ENCODE results near the gene ARVCF.

The ARVCF gene

GRCh38 chr22:20029550-20030225, 13.1 kb upstream of the ARVCF start:
- no peak for DNase-seq

DNA sequence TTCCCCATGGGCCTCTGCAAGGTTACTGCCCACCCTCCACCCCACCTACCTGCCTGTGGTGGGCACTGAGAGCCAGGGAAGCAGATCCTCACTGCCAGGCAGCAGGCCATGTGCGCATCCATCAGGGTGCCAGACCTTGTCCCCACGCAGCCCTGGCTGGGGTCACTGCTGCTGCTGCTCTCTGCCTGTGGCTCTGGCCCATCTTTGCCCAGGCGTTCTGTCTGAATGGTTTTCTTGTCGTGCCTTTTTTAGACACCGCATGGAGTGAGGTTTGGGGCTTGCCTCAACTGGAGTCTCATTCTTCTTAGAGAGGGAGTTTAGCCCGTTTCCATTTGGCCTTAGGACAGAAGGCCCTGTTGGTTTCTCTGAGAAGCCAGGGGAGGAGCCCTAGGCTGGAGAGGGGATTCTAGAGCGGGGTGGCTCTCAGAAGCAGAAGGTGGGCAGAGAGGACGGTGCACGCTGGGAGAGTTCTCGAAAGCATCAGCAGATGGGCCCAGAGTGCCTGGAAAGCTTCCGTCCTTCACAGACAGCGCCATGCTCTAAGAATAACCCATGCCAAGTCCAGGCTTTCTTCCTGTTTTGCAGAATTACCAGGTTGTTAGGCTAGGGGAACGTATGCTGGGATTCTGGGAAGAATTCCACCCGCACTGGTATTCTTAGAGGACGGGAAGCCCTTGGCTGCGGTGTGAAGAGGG, 12.4 kb upstream of the ARVCF start:
- no peak for DNase-seq

- peak; percentile 26 for DNase-seq
Measured at GRCh38 chr22:20027966-20028854, 11.6 kb upstream of the ARVCF start.

DNA sequence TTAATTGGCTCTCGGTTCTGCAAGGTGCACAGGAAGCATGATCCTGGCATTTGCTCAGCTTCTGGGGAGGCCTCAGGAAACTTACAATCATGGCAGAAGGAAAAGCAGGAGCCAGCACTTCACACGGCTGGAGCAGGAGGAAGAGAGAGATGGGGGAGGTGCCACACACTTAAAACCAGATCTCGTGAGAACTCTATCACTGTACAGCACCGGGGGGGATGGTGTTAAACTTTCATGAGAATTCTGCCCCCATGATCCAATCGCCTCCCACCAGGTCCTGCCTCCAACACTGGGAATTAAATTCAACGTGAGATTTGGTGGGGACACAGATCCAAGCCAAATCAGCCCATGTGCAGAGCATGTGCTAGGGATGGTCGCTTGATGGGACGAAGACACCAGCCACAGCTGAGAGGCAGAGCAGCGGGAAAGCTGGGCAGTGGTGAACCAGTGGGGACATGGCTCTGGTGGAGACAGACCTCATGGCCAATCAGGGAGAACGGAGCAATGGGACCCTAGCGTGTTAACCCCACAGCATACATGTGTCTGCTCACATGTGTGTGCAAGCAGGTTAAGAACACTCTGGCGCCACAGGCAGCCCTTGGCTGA, 10.5 kb upstream of the ARVCF start:
- no peak for DNase-seq

DNA sequence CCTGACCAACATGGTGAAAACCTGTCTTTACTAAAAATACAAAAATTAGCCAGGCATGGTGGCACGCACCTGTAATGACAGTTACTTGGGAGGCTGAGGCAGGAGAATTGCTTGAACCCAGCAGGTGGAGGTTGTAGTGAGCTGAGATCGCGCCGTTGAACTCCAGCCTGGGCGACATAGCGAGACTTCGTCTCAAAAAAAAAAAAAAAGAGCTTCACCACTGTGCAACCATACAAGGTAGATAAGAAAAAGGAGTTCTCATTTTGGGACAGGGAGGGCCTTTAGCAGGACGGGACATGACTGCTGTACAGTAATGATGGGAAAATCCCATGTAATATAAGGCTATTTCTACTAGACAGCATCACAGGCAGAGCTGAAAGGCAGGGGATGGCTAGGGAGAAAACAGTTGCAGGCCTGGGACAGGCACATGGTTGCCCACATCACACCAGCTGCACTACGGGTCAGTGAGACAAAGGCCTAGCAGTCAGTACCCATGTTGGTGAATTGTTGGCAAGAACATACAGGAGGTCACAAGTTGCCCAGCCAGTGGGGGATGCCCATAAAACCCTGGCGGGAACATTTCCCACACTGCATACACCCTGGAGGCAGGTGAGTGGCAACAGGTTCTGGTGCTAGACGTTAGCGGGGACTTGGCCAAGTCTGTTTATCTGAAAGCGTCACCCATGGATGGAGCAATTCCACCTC, 9.7 kb upstream of the ARVCF start:
- no peak for DNase-seq

GRCh38 chr22:20025401-20026203, 9.0 kb upstream of the ARVCF start:
- no peak for DNase-seq

GRCh38 chr22:20024650-20025397, 8.2 kb upstream of the ARVCF start:
- no peak for DNase-seq

GRCh38 chr22:20024225-20024624, 7.6 kb upstream of the ARVCF start:
- DNase-seq, result peak; percentile 74

DNA sequence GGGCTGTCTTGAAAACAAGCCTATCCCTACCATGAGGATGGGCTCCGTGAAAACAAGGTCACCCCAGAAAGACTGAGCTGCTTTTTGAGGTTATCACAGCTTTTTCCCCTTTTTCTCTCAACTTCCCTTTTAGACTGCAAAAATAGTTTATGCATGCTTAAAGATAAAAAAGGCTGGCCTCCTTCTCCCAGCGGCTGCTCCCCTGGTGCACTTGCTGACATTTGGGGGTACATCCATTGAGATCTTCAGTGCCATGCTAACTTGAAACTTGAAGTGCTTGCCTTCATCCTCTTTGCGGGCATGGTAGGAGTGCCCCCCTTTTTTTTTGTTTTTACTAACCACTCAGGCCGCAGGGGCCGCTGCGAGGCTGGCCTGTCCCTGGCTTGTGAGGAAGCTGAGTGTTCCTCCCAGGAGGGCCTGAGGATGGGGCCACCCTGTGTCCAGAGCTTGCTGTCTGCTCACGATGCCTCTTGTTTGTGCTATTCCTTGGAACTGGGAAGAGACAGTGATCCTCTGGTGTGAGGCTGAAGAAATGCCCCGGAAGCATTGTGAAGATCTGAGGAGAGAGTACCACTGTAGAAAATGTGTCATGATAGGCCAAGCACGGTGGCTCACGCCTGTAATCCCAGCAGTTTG, 6.5 kb upstream of the ARVCF start:
- DNase-seq, result no peak

DNA sequence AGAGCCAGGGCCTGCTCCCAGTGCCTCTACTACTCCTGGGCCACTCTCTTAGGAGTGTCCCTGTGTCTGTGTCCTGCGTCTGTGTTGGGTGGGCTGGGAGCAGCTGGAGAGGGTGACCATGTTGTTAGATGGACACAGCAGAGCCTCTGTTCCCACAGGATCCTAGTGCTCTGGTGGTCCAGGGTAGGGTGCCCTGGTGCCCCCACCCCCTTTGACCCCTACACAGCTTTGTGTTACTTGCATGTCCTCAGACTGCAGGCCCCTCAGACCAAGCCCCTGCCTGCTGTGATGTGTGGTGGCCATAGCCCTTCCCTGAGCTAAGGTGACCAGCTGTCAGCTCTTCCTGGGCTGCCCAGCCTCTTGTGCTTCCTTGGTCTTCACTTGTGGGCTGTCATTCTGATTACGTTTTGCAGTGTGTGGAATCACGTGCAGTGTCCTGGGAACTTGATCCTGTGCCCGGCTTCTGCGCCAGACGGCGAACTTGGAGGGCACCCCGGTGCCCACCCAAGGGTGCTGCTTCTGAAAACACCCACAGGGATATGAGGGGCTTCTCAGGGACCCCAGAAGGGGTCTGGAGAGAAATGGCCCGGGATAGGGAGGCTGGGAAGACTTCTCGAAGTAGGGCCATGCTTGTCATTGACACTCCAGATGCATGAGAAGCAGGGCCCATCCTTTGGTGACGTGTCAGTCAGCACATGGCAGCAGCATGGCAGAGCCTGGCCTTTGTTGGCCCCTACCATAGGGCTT, 5.8 kb upstream of the ARVCF start:
- DNase-seq, result no peak

DNA sequence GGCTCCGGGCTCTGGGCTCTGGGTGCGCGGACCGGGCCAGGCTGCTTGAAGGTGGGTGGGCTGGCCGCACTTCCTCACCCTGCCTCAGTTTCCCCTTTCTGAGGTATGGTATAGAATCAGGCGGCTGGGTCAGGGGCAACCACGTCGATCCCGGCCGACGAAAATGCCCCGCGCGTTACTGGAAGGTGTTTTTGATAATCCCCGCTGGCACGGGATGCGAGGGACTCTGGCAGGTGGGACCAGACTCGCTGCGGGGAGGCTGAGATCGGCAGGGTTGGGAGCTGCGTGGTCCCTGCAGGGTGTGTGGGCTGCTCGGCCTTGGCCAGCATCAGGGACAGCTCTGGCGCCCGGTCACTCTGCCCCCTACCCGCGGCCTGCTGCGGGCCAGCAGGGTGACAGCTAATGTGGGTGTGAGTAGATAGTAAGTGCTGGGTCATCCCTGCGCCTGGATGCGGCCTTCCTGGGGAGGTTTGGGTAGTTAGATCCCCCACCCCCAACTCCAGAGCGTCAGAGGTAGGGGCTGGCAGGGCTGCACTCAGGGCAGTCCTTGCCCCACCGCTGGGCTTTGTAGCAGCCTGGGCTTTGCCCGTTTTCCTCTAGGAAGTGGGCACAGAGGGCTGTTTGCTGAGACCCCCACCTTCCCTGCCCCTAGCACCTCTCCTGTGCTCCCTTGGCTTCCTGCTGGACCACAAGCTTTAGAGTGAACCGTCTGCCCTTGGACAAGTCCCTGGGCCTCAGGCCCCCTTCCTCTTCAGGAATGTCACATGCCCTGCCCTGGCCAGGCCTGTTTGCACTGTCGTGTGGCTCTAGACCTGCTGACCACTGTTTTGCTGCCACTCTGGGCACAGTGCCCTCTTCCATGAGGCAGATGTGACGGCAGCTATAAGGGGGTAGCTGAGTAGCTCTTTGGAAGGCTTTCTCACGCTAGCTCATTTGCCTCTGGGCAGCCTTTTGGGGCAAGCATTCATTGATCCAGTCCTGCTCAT, 4.9 kb upstream of the ARVCF start:
- peak; percentile 42 for DNase-seq

- DNase-seq, result peak; percentile 91
Measured at GRCh38 chr22:20020533-20021195, 4.0 kb upstream of the ARVCF start, which contains the start of gene TANGO2. Gene TANGO2 (plus strand): TSS chr22:20021110. CDS start chr22:20036799, 15,689 bp downstream.

DNA sequence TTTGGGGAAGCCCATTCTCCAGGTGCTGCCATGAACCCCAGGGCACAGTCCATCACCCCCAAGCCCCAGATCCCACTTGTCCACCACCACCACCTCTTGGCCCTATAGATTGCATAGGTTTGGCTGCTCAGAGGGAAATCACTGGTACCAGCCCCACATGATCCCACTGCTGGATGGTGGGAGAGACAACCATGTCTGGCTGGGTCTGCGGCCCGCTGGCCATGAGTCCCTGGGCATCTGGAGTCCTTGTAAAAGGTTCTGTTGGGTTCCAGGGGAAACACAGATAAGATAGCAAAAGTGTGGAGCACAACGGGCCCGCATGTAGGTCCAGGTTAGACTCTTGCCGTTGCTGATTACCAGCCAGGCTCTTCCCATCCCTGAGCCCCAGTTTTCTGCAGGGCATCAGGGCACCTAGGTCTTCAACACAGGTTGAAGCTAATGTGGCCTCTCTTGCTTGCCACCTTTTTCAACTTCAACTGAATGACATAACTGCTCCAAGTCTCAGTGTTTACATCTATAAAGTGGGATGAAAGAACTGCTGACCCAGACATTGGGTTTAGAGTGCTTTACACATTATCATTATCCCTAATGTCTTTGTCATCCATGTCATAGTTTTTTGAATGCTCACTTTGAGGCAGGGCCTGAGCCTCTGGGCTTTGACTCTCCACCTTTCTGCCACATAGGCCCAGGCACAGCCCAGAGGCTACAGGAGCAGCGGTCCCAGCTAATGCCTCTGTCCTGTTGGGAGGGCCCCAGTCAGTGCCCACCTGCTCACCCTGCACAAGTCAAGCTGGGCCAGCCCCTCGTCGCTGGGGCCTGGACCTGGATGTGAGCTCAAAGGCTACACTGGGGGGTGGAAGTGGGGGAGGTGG, 3.3 kb upstream of the ARVCF start:
- DNase-seq, result no peak

DNA sequence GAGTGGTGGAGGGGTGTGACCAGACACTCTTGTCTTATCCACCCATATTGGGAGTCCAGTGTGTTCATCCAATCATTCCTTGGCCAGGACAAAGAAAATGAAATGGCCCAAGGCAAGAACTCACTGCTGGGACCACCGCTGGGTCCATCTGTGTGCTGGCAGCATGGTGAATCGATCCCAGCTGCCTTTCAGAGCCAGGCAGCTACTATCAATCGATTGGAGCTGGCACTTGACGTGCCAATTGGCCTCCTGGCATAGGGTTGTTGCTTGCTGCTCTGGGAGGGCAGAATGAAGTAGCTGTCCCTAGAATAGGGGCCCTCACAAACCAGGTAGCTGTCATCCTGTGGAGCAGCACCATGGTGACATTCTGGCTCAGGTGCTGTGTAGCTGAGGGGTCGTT, 1.4 kb upstream of the ARVCF start:
- no peak for DNase-seq

- no peak for DNase-seq
Measured at GRCh38 chr22:20017622-20017958, 967 bp upstream of the ARVCF start.

DNA sequence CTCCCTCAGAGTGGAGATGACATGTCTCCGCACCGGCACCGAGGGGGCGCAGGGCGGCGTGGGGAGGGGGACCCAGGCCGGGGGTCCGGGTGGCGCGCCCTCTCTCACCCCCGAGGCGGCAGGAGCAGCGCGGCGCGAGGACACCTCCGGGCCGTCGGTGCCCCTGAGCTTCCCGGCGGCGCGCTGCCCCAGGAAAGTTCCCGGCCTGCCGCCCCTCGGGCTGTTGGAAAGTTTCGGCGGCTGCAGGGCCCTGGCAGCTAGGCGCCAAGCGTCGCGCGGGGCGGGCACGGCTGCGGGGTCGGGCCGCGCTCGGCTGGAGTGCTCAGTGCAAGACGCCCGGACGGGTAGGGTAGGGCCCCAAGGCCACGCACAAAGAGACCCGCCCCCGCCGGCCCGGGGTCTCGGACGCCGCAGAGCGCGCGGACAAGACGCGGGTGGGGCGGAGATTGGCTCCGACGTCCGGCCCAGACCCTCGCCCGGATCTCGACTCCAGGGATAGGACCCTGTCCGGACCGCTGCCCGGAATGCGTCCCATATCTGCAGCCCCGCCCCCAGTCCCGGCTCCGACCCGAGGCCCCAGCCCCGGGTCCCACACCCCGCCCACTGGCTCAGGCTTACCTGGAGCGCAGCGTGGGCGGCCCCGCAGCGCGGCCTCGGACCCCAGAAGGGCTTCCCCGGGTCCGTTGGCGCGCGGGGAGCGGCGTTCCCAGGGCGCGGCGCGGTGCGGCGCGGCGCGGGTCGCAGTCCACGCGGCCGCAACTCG, 471 bp downstream of the ARVCF start:
- DNase-seq, result peak; percentile 61
